DND-41 (cell line): ENCODE results near the gene TCF25.

Source experiments
- CTCF ChIP-seq: IDR thresholded peaks from 2 replicates; pipeline ENCODE4 v1.5.1; 2012; ENCODE audit warnings: borderline replicate concordance, low read length, moderate library complexity, mild to moderate bottlenecking; ENCODE audit not compliant: poor library complexity, severe bottlenecking; ENCODE audit errors: extremely low read depth
- EZH2 ChIP-seq: IDR thresholded peaks from 3 replicates; pipeline ENCODE4 v1.6.1; 2012; ENCODE audit warnings: borderline replicate concordance, low read depth, mild to moderate bottlenecking, moderate library complexity, low read length, inconsistent platforms; ENCODE audit not compliant: severe bottlenecking

- TF ChIP-seq CTCF (no peak), EZH2 (no peak)
Observed at GRCh38 chr16:89845417-89845816, 28.0 kb upstream of the TCF25 start.
